Measurements from ENCODE around the gene CDKN2B. TPM values are rescaled to one million over a fixed set of nuclear protein-coding genes. Genes with fewer than 3 reads are reported as not detected.
"Not testable (repeated sequence)": the region's sequence is repeated elsewhere in the genome, so short reads cannot be mapped to it uniquely, and the experiment has no call there.

The CDKN2B gene
- polyA plus RNA-seq, 1 donor = 0.61 TPM

- DNase-seq = no peak
Measured at GRCh38 chr9:21968331-21969010, 40.6 kb downstream of the CDKN2B start.

GRCh38 chr9:21967702-21968101, 41.4 kb downstream of the CDKN2B start:
- no peak for DNase-seq

GRCh38 chr9:21967169-21967568, 41.9 kb downstream of the CDKN2B start:
- no peak for DNase-seq

GRCh38 chr9:21966140-21966851, 42.8 kb downstream of the CDKN2B start:
- DNase-seq = no peak

GRCh38 chr9:21965401-21965951, 43.6 kb downstream of the CDKN2B start:
- DNase-seq = no peak

GRCh38 chr9:21964925-21965385, 44.1 kb downstream of the CDKN2B start:
- DNase-seq = no peak

GRCh38 chr9:21961569-21961968, 47.5 kb downstream of the CDKN2B start:
- no peak for DNase-seq

GRCh38 chr9:21959268-21959667, 49.8 kb downstream of the CDKN2B start:
- DNase-seq = not testable (repeated sequence)

DNA sequence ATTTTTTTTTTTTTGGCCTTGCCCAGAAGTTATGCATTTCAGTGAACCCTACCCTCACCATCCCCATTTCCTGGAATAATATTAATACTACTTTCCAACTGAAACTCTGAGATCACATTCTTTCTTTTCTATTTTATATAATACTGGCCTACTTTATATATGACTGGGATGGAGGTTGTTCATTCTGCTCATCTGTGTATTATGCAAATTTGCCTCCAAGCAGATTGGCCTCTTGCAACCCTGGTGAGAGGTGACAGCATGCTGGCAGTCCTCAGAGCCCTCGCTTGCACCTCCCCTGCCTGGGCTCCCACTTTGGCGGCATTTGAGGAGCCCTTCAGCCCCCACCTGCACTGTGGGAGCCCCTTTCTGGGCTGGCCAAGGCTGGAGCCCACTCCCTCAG, 50.3 kb downstream of the CDKN2B start:
- DNase-seq = no peak

Other genes starting within 250 kb of the CDKN2B start
- 26.3 TPM for gene MTAP, start 206.7 kb downstream of the CDKN2B start, polyA plus RNA-seq (ENCODE audit: insufficient read length)
- not detected for gene CDKN2A, start 14.9 kb downstream of the CDKN2B start, polyA plus RNA-seq (ENCODE audit: insufficient read length)
- gene CDKN2B-AS1, start 14.5 kb downstream of the CDKN2B start, polyA plus RNA-seq (ENCODE audit: insufficient read length) = 0.26 TPM